Measurements from ENCODE around the gene OTOF. TPM values are rescaled to one million over a fixed set of nuclear protein-coding genes. Genes with fewer than 3 reads are reported as not detected.

The OTOF gene
- total and polyA plus RNA-seq, 2 of the 13 experiments (the other 11 are each of a cell fraction or from before 2014, with no cell fraction given): 0.04 TPM; not detected in 1

DNA sequence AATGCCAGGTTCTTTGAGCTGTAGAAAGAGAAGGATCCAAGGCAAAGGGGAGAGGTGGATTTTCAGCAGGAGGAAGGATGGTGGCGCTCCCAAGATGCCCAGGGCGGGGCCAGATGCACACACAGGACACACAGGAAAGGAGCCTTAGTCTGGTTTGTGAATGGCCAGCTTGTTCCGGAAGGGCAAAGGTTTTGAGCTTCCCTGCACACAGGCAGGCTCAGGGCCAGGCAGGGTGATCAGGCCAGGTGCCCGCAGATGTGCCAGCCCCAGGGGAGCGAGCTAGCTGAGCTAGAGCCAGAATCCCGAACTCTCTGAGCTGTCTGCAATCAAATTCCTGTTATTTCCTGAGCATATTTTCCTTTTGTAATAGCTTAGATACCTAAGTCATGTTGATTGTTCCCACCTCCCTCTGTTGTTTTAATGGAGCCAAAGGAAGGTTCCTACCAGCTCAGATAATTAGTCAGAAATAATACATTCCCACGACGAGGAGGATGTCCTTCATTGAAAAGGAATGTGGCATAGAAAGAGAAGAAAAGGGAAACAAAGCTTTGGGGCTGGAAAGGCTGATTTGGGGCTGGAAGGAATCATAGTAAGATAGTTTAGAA, 13.7 kb upstream of the OTOF start (continued):
- no peak for TF ChIP-seq AHDC1 (CRISPR knock-in tag; IDR thresholded peaks at IDR 0.05; ENCODE audit: borderline replicate concordance)
- TF ChIP-seq NFIC (IDR thresholded peaks at IDR 0.05; ENCODE audit: low read length): no peak
- no peak for TF ChIP-seq HMGXB4 (CRISPR knock-in tag; IDR thresholded peaks at IDR 0.05; ENCODE audit: borderline replicate concordance in 1 of 2, low read depth in 1 of 2)

Data from HepG2 (cell line).